ENCODE data around the gene TACR3. TPM values are rescaled to one million over a fixed set of nuclear protein-coding genes. Genes with fewer than 3 reads are reported as not detected.

The TACR3 gene
- total RNA-seq, 1 experiment from 2014 or later: not detected

DNA sequence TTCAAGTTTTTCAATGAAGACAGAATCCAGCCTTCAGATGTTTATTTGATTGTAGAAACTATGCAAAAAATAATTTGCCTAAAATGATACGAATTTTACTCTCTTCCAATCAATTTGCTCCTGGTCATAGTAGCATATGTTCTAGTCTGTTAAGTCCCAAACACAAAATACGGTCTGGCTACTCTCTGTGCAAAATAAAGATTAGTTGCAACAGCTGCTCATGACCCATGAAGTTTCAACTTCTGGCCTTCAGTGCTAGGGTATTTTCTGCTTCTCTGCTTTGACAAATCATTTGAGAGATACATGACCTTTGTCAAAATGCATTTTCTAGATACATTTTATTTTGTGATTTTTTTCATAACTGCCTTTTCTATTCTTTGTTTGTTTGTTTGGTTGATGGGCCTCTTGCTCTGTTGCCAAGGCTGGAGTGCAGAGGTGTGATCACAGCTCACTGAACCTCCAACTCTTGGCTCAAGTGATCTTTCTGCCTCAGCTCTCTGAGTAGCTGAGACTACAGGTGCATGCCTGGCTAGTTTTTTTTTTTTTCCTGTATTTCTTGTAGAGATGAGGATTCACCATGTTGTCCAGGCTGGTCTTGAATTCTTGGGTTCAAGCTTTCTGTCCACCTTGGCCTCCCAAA lies 55.2 kb downstream of the TACR3 start:
- H3K9ac ChIP-seq (ENCODE audit: low read length): no peak overlapping the region
- no peaks in the 10 kb centered on the region for H3K36me3 ChIP-seq (ENCODE audit: low read depth, low read length)
- ATAC-seq (no peak), DNase-seq (no peak)
- H3F3A ChIP-seq (ENCODE audit: low read length, unreplicated experiment): no peaks in the 10 kb centered on the region
- H2AFZ ChIP-seq (ENCODE audit: low read length): no peak overlapping the region
- no peaks in the 10 kb centered on the region for H4K20me1 ChIP-seq (ENCODE audit: low read length)
- H3K4me1 ChIP-seq (ENCODE audit: insufficient read depth, low read length): no peaks in the 10 kb centered on the region
- ChIA-PET CTCF (no interaction called here), POLR2A (ENCODE audit: unreplicated experiment) (no interaction called here)
- H3K4me3 ChIP-seq (ENCODE audit: low read length): no peak overlapping the region
- BruUV-seq (replicated peaks): no TSS peak
- H3K9me3 ChIP-seq (ENCODE audit: low read length): no peaks in the 10 kb centered on the region
- no peaks in the 10 kb centered on the region for H3K27me3 ChIP-seq (ENCODE audit: low read length)
- TF ChIP-seq EZH2phosphoT487 (IDR thresholded peaks at IDR 0.05; ENCODE audit: borderline replicate concordance, low read length) (no peak), EZH2 (IDR thresholded peaks at IDR 0.05; ENCODE audit: low read length, unreplicated experiment) (no peak)
- TF ChIP-seq, protein P1, sequence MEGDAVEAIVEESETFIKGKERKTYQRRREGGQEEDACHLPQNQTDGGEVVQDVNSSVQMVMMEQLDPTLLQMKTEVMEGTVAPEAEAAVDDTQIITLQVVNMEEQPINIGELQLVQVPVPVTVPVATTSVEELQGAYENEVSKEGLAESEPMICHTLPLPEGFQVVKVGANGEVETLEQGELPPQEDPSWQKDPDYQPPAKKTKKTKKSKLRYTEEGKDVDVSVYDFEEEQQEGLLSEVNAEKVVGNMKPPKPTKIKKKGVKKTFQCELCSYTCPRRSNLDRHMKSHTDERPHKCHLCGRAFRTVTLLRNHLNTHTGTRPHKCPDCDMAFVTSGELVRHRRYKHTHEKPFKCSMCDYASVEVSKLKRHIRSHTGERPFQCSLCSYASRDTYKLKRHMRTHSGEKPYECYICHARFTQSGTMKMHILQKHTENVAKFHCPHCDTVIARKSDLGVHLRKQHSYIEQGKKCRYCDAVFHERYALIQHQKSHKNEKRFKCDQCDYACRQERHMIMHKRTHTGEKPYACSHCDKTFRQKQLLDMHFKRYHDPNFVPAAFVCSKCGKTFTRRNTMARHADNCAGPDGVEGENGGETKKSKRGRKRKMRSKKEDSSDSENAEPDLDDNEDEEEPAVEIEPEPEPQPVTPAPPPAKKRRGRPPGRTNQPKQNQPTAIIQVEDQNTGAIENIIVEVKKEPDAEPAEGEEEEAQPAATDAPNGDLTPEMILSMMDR (conservative IDR thresholded peaks at IDR 0.05; ENCODE audit: low read depth, low read length): no peak
- no peaks in the 10 kb centered on the region for H3K9me2 ChIP-seq (replicated peaks; ENCODE audit: low read length)
- no peak overlapping the region for H3K4me2 ChIP-seq (ENCODE audit: low read length)
- no peaks in the 10 kb centered on the region for H3K79me2 ChIP-seq (ENCODE audit: low read length)
- intact Hi-C loops (cut with micrococcal nuclease): no loop called here
- no peak overlapping the region for H3K27ac ChIP-seq (ENCODE audit: low read length)

DNA sequence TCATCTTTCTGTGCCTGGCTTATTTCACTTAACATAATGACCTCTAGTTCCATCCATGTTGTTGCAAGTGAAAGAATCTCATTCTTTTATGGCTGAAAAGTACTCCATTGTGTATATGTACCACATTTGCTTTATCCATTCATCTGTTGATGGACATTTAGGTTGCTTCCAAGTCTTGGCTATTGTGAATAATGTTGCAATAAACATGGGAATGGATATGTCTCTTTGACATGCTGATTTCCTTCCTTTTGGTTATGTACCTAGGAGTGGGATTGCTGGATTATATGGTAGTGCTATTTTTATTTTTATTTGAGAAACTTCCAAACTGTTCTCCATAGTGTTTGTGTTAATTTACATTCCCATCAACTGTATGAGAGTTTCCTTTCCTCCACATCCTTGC lies 71.2 kb downstream of the TACR3 start:
- BruUV-seq (replicated peaks): no TSS peak
- Histone ChIP-seq H3K9ac (ENCODE audit: low read length) (no peak overlapping the region), H3K27me3 (ENCODE audit: low read length) (no peaks in the 10 kb centered on the region), H3K27ac (ENCODE audit: low read length) (no peak overlapping the region), H3K36me3 (ENCODE audit: low read depth, low read length) (no peaks in the 10 kb centered on the region), H3K79me2 (ENCODE audit: low read length) (no peaks in the 10 kb centered on the region), H2AFZ (ENCODE audit: low read length) (no peak overlapping the region), H3K4me2 (ENCODE audit: low read length) (no peak overlapping the region), H4K20me1 (ENCODE audit: low read length) (no peaks in the 10 kb centered on the region), H3F3A (ENCODE audit: low read length, unreplicated experiment) (no peaks in the 10 kb centered on the region), H3K4me3 (ENCODE audit: low read length) (no peak overlapping the region), H3K9me3 (ENCODE audit: low read length) (no peaks in the 10 kb centered on the region), H3K9me2 (replicated peaks; ENCODE audit: low read length) (no peaks in the 10 kb centered on the region), H3K4me1 (ENCODE audit: insufficient read depth, low read length) (no peaks in the 10 kb centered on the region)
- TF ChIP-seq, protein P1 (conservative IDR thresholded peaks at IDR 0.05; ENCODE audit: low read depth, low read length): no peak
- TF ChIP-seq EZH2phosphoT487 (IDR thresholded peaks at IDR 0.05; ENCODE audit: borderline replicate concordance, low read length): no peak
- TF ChIP-seq EZH2 (IDR thresholded peaks at IDR 0.05; ENCODE audit: low read length, unreplicated experiment): no peak
- ChIA-PET POLR2A (ENCODE audit: unreplicated experiment) (no interaction called here), CTCF (no interaction called here)
- intact Hi-C loops (cut with micrococcal nuclease): no loop called here
- DNase-seq (no peak), ATAC-seq (no peak)

DNA sequence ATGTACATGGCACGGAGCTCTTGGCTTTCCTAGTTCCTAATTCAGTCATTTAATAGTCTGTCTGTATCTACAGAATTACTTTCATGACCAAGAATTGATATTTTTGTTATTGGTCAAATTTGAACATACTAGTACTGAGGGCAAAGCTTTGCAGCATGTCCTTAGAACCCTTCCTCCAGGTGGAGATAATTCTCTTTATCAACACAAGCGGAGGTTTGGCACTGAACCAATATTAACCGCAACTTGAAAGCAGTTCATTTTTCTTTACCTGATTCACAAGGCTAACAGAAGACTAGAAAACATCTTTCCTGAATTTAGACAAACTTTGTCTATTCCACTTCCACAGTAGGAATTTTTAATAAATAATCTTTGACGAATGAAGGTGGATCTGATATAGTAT lies 73.8 kb downstream of the TACR3 start:
- CTCF ChIA-PET: no interaction called here
- intact Hi-C loops (cut with micrococcal nuclease): no loop called here
- H3K27me3 ChIP-seq (ENCODE audit: low read length): no peaks in the 10 kb centered on the region
- TF ChIP-seq, protein P1 (conservative IDR thresholded peaks at IDR 0.05; ENCODE audit: low read depth, low read length): no peak
- TF ChIP-seq EZH2 (IDR thresholded peaks at IDR 0.05; ENCODE audit: low read length, unreplicated experiment) (no peak), EZH2phosphoT487 (IDR thresholded peaks at IDR 0.05; ENCODE audit: borderline replicate concordance, low read length) (no peak)
- no peaks in the 10 kb centered on the region for H3K9me3 ChIP-seq (ENCODE audit: low read length)
- no peak overlapping the region for H3K9ac ChIP-seq (ENCODE audit: low read length)
- no peaks in the 10 kb centered on the region for H3F3A ChIP-seq (ENCODE audit: low read length, unreplicated experiment)
- no peak overlapping the region for H2AFZ ChIP-seq (ENCODE audit: low read length)
- H3K36me3 ChIP-seq (ENCODE audit: low read depth, low read length): no peaks in the 10 kb centered on the region
- H3K27ac ChIP-seq (ENCODE audit: low read length): no peak overlapping the region
- POLR2A ChIA-PET (ENCODE audit: unreplicated experiment): no interaction called here
- H3K4me1 ChIP-seq (ENCODE audit: insufficient read depth, low read length): no peaks in the 10 kb centered on the region
- DNase-seq: no peak
- BruUV-seq (replicated peaks): no TSS peak
- no peak overlapping the region for H3K4me2 ChIP-seq (ENCODE audit: low read length)
- H3K79me2 ChIP-seq (ENCODE audit: low read length): no peaks in the 10 kb centered on the region
- ATAC-seq: no peak
- no peak overlapping the region for H3K4me3 ChIP-seq (ENCODE audit: low read length)
- no peaks in the 10 kb centered on the region for H4K20me1 ChIP-seq (ENCODE audit: low read length)
- no peaks in the 10 kb centered on the region for H3K9me2 ChIP-seq (replicated peaks; ENCODE audit: low read length)

Measured in PC-3 (cell line).